Skeletal muscle tissue (tissue), 4 donors: ENCODE data around the gene SEMA3B. TPM values are rescaled to one million over a fixed set of nuclear protein-coding genes. Genes with fewer than 3 reads are reported as not detected.

Experiments
- H3K27ac ChIP-seq: one replicate; pipeline ENCODE4 v1.7.0; 2013; ENCODE audit warnings: mild to moderate bottlenecking, low read depth, low read length, inconsistent platforms
- H3K27me3 ChIP-seq, 3 donors: one replicate each; pipeline ENCODE4 v1.7.0; 2013; ENCODE audit warnings: low read length in 3 of 3; ENCODE audit not compliant: control insufficient read depth in 3 of 3, insufficient read depth in 3 of 3
- H3K36me3 ChIP-seq, 3 donors: one replicate each; pipeline ENCODE4 v1.7.0; 2013; ENCODE audit warnings: low read length in 3 of 3; ENCODE audit not compliant: control insufficient read depth in 3 of 3, insufficient read depth in 3 of 3
- H3K4me1 ChIP-seq, 3 donors: one replicate each; pipeline ENCODE4 v1.7.0; 2013; ENCODE audit warnings: low read length in 3 of 3, mild to moderate bottlenecking in 3 of 3; ENCODE audit not compliant: control insufficient read depth in 3 of 3, insufficient read depth in 3 of 3
- H3K4me3 ChIP-seq, 3 donors: one replicate each; pipeline ENCODE4 v1.7.0; 2013; ENCODE audit warnings: low read length in 3 of 3
- H3K9ac ChIP-seq, 3 donors: one replicate each; pipeline ENCODE4 v1.7.0; 2013; ENCODE audit warnings: low read length in 3 of 3, mild to moderate bottlenecking in 3 of 3, moderate library complexity in 2 of 3, low read depth in 1 of 3
- H3K9me3 ChIP-seq, 3 donors: one replicate each; pipeline ENCODE4 v1.7.0; 2013; ENCODE audit warnings: low read length in 3 of 3; ENCODE audit not compliant: control insufficient read depth in 3 of 3
- total RNA-seq: library from RNA; depleted of rRNA; stranded (reverse); fragments of >200 nt; gene quantifications from one replicate; pipeline ENCODE4 v1.2.3, GENCODE V29; 2014
- donor health status: Osteomylitis.

Gene SEMA3B
- total RNA-seq, result 19.8 TPM

- no peaks in the 10 kb centered on the region for H3K27me3 ChIP-seq
- peaks cover 68 to 82% (median 70%) of the 10 kb centered on the region in 3 donors for H3K4me1 ChIP-seq
- H3K9ac ChIP-seq, result peak within 1 kb of the TSS; percentile 83 to 90 (median 86)
- H3K9me3 ChIP-seq, result no peaks in the 10 kb centered on the region
- H3K36me3 ChIP-seq, result no peaks in the 10 kb centered on the region
- H3K4me3 ChIP-seq, result peak within 1 kb of the TSS; percentile 74 to 87 (median 76)
- H3K27ac ChIP-seq, result peak within 1 kb of the TSS; percentile 79
Measured at GRCh38 chr3:50268703-50269451, at the start of gene SEMA3B. TSS of gene SEMA3B (plus strand) at chr3:50269147. CDS start at chr3:50269241, 94 bp downstream.

- Histone ChIP-seq H3K4me1 (peaks cover 15 to 43% (median 20%) of the 10 kb centered on the region in 3 donors), H3K27ac (no peak overlapping the region), H3K4me3 (no peak overlapping the region)
Measured at GRCh38 chr3:50219285-50219684, 49.7 kb upstream of the SEMA3B start.

GRCh38 chr3:50220109-50220508, 48.8 kb upstream of the SEMA3B start:
- no peaks in the 10 kb centered on the region for H3K9me3 ChIP-seq
- H3K27ac ChIP-seq, result no peak overlapping the region
- H3K9ac ChIP-seq, result peak overlapping the region in 1 of 3 donors; percentile 40
- peaks cover 7 to 34% (median 20%) of the 10 kb centered on the region in 3 donors for H3K4me1 ChIP-seq
- H3K27me3 ChIP-seq, result no peaks in the 10 kb centered on the region
- peaks cover 10 to 27% (median 11%) of the 10 kb centered on the region in 3 donors for H3K36me3 ChIP-seq
- no peak overlapping the region for H3K4me3 ChIP-seq

More at GRCh38 chr3:50219285-50219684, 49.7 kb upstream of the SEMA3B start:
- H3K9ac ChIP-seq, result no peak overlapping the region
- no peaks in the 10 kb centered on the region for H3K27me3 ChIP-seq
- H3K9me3 ChIP-seq, result no peaks in the 10 kb centered on the region
- H3K36me3 ChIP-seq, result peaks cover 10 to 32% (median 13%) of the 10 kb centered on the region in 3 donors

- H3K27me3 ChIP-seq, result no peaks in the 10 kb centered on the region
- peak overlapping the region in 1 of 3 donors; percentile 72 for H3K9ac ChIP-seq
- H3K4me1 ChIP-seq, result peaks cover 12 to 34% (median 23%) of the 10 kb centered on the region in 3 donors
- no peaks in the 10 kb centered on the region for H3K9me3 ChIP-seq
- no peak overlapping the region for H3K27ac ChIP-seq
- H3K36me3 ChIP-seq, result peaks cover 10 to 25% (median 11%) of the 10 kb centered on the region in 3 donors
- no peak overlapping the region for H3K4me3 ChIP-seq
Measured at GRCh38 chr3:50221051-50221410, 47.9 kb upstream of the SEMA3B start.

GRCh38 chr3:50221411-50222168, 47.4 kb upstream of the SEMA3B start:
- no peaks in the 10 kb centered on the region for H3K27me3 ChIP-seq
- no peak overlapping the region for H3K27ac ChIP-seq
- peaks cover 16 to 37% (median 26%) of the 10 kb centered on the region in 3 donors for H3K4me1 ChIP-seq
- H3K9me3 ChIP-seq, result no peaks in the 10 kb centered on the region
- H3K36me3 ChIP-seq, result peaks cover 10 to 24% (median 11%) of the 10 kb centered on the region in 3 donors
- H3K9ac ChIP-seq, result peak overlapping the region in 2 of 3 donors; percentile 32 to 72
- no peak overlapping the region for H3K4me3 ChIP-seq

- H3K27me3 ChIP-seq, result no peaks in the 10 kb centered on the region
- peak overlapping the region in 1 of 3 donors; percentile 72 for H3K9ac ChIP-seq
- H3K4me3 ChIP-seq, result no peak overlapping the region
- H3K9me3 ChIP-seq, result no peaks in the 10 kb centered on the region
- H3K27ac ChIP-seq, result no peak overlapping the region
- peaks cover 21 to 42% (median 30%) of the 10 kb centered on the region in 3 donors for H3K4me1 ChIP-seq
- peaks cover 10 to 21% (median 11%) of the 10 kb centered on the region in 3 donors for H3K36me3 ChIP-seq
Measured at GRCh38 chr3:50222169-50222528, 46.8 kb upstream of the SEMA3B start.

GRCh38 chr3:50224639-50225038, 44.3 kb upstream of the SEMA3B start:
- no peak overlapping the region for H3K9ac ChIP-seq
- H3K9me3 ChIP-seq, result no peaks in the 10 kb centered on the region
- H3K4me3 ChIP-seq, result no peak overlapping the region
- peaks cover 0 to 3% (median 0%) of the 10 kb centered on the region in 3 donors for H3K36me3 ChIP-seq
- peaks cover 29 to 36% (median 31%) of the 10 kb centered on the region in 3 donors for H3K4me1 ChIP-seq
- H3K27me3 ChIP-seq, result no peaks in the 10 kb centered on the region
- H3K27ac ChIP-seq, result no peak overlapping the region

- Histone ChIP-seq H3K36me3 (no peaks in the 10 kb centered on the region), H3K9me3 (no peaks in the 10 kb centered on the region), H3K27me3 (no peaks in the 10 kb centered on the region), H3K9ac (peak overlapping the region in 2 of 3 donors; percentile 52 to 94), H3K27ac (no peak overlapping the region), H3K4me3 (peak overlapping the region; percentile 62 to 72 (median 68)), H3K4me1 (peaks cover 18 to 32% (median 19%) of the 10 kb centered on the region in 3 donors)
Measured at GRCh38 chr3:50226888-50227389, 42.0 kb upstream of the SEMA3B start.

GRCh38 chr3:50227390-50228183, 41.4 kb upstream of the SEMA3B start:
- no peaks in the 10 kb centered on the region for H3K9me3 ChIP-seq
- peak overlapping the region; percentile 94 to 97 (median 95) for H3K4me3 ChIP-seq
- H3K36me3 ChIP-seq, result no peaks in the 10 kb centered on the region
- peaks cover 16 to 29% (median 16%) of the 10 kb centered on the region in 3 donors for H3K4me1 ChIP-seq
- peak overlapping the region; percentile 78 to 94 (median 90) for H3K9ac ChIP-seq
- no peaks in the 10 kb centered on the region for H3K27me3 ChIP-seq
- H3K27ac ChIP-seq, result peak overlapping the region; percentile 51
